ENCODE results near the gene KRT6A. TPM values are rescaled to one million over a fixed set of nuclear protein-coding genes. Genes with fewer than 3 reads are reported as not detected.
"Not testable (repeated sequence)": the region's sequence is repeated elsewhere in the genome, so short reads cannot be mapped to it uniquely, and the experiment has no call there.

Gene KRT6A
- total and polyA plus RNA-seq, 5 donors from 2014 or later, result not detected

DNA sequence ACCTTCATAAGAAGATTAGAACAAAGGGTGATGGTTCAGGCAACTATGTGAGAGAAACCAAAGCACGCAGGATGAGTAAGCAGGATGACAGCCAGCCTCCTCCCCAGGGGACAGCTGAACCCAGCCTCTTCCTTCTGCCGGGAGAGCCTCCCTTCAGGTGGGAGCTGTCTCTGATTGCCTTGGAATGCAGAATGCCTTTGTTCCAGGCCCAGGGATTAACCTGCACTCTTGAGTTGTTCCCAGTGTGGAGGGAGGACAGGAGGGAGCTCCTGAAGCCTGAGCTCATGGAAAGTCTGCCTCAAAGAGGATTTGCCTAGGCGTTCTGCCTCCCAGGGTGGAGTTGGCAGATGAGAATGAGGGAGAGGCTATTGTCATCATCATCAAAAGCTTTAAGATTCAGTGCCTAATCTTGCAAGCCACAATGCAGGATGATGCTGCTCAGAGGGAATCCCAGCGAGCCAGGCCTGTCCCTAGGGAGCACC is 3.6 kb upstream of the KRT6A start:
- H3K9me3 Mint-ChIP-seq, result peaks cover 0 to 3% (median 0%) of the 10 kb centered on the region in 7 donors
- Histone ChIP-seq H3K27me3 (ENCODE audit: control insufficient read depth, insufficient read depth, low read length) (peaks cover 10% of the 10 kb centered on the region), H3K4me1 (ENCODE audit: control insufficient read depth, insufficient read depth, low read length, poor library complexity, severe bottlenecking) (no peaks in the 10 kb centered on the region), H3K9me3 (ENCODE audit: control insufficient read depth in 2 of 2, low read length in 2 of 2) (no peaks in the 10 kb centered on the region), H3K27ac (ENCODE audit: insufficient read depth, low read length, poor library complexity, severe bottlenecking) (no peak overlapping the region), H3K4me3 (ENCODE audit: low read depth, low read length) (no peak overlapping the region), H3K36me3 (ENCODE audit: control insufficient read depth, insufficient read depth, low read length) (no peaks in the 10 kb centered on the region)
- no peak overlapping the region for H3K4me3 Mint-ChIP-seq
- no peak overlapping the region for H3K27ac Mint-ChIP-seq
- H3K27me3 Mint-ChIP-seq, result peaks cover 32% of the 10 kb centered on the region
- DNase-seq, result no peak
- no peaks in the 10 kb centered on the region for H3K36me3 Mint-ChIP-seq
- ATAC-seq (ENCODE audit: low read depth in 2 of 2), result no peak
- no peaks in the 10 kb centered on the region for H3K4me1 Mint-ChIP-seq

GRCh38 chr12:52496054-52496453 is 3.0 kb upstream of the KRT6A start:
- H3K9me3 ChIP-seq (ENCODE audit: control insufficient read depth in 2 of 2, low read length in 2 of 2), result no peaks in the 10 kb centered on the region
- Mint-ChIP-seq H3K9me3 (peaks cover 0 to 3% (median 0%) of the 10 kb centered on the region in 7 donors), H3K4me3 (no peak overlapping the region), H3K27me3 (peaks cover 28% of the 10 kb centered on the region), H3K27ac (no peak overlapping the region), H3K4me1 (no peaks in the 10 kb centered on the region), H3K36me3 (no peaks in the 10 kb centered on the region)
- no peaks in the 10 kb centered on the region for H3K36me3 ChIP-seq (ENCODE audit: control insufficient read depth, insufficient read depth, low read length)
- ATAC-seq (ENCODE audit: low read depth in 2 of 2) (no peak), DNase-seq (no peak)
- H3K4me1 ChIP-seq (ENCODE audit: control insufficient read depth, insufficient read depth, low read length, poor library complexity, severe bottlenecking), result no peaks in the 10 kb centered on the region
- no peak overlapping the region for H3K27ac ChIP-seq (ENCODE audit: insufficient read depth, low read length, poor library complexity, severe bottlenecking)
- H3K4me3 ChIP-seq (ENCODE audit: low read depth, low read length), result no peak overlapping the region
- H3K27me3 ChIP-seq (ENCODE audit: control insufficient read depth, insufficient read depth, low read length), result peaks cover 10% of the 10 kb centered on the region

- no peaks in the 10 kb centered on the region for H3K36me3 Mint-ChIP-seq
- Histone ChIP-seq H3K36me3 (ENCODE audit: control insufficient read depth, insufficient read depth, low read length) (no peaks in the 10 kb centered on the region), H3K27me3 (ENCODE audit: control insufficient read depth, insufficient read depth, low read length) (peaks cover 10% of the 10 kb centered on the region), H3K9me3 (ENCODE audit: control insufficient read depth in 2 of 2, low read length in 2 of 2) (no peaks in the 10 kb centered on the region), H3K27ac (ENCODE audit: insufficient read depth, low read length, poor library complexity, severe bottlenecking) (no peak overlapping the region), H3K4me3 (ENCODE audit: low read depth, low read length) (no peak overlapping the region), H3K4me1 (ENCODE audit: control insufficient read depth, insufficient read depth, low read length, poor library complexity, severe bottlenecking) (no peaks in the 10 kb centered on the region)
- peaks cover 25% of the 10 kb centered on the region for H3K27me3 Mint-ChIP-seq
- no peaks in the 10 kb centered on the region for H3K4me1 Mint-ChIP-seq
- DNase-seq (no peak), ATAC-seq (ENCODE audit: low read depth in 2 of 2) (no peak)
- no peak overlapping the region for H3K27ac Mint-ChIP-seq
- no peaks in the 10 kb centered on the region for H3K9me3 Mint-ChIP-seq
- H3K4me3 Mint-ChIP-seq, result no peak overlapping the region
Measured at GRCh38 chr12:52495389-52495788, 2.3 kb upstream of the KRT6A start.

DNA sequence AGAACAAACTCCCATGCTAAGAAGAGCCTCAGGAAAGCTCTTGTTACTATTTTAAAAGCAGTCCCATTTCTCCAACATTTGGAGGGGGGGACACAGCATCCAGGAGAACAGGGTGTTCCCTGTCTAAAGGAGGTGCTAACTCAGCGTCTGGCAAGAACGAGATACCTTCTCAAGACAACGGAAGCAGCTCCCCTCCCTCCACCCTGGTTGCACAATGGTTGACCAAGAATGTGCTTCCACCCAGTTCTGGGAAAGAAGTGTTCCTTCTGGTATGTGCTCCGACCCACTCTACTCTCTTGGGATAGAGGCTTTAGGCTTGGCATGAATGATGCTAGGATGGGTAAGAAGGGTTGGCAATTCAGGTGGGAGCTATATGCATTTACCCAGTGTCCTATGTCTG is 1.5 kb upstream of the KRT6A start:
- peaks cover 8% of the 10 kb centered on the region for H3K27me3 ChIP-seq (ENCODE audit: control insufficient read depth, insufficient read depth, low read length)
- Mint-ChIP-seq H3K27ac (no peak overlapping the region), H3K4me1 (no peaks in the 10 kb centered on the region), H3K9me3 (no peaks in the 10 kb centered on the region), H3K4me3 (no peak overlapping the region), H3K36me3 (no peaks in the 10 kb centered on the region), H3K27me3 (peaks cover 27% of the 10 kb centered on the region)
- no peaks in the 10 kb centered on the region for H3K36me3 ChIP-seq (ENCODE audit: control insufficient read depth, insufficient read depth, low read length)
- DNase-seq (no peak), ATAC-seq (ENCODE audit: low read depth in 2 of 2) (no peak)
- H3K4me1 ChIP-seq (ENCODE audit: control insufficient read depth, insufficient read depth, low read length, poor library complexity, severe bottlenecking), result no peaks in the 10 kb centered on the region
- H3K4me3 ChIP-seq (ENCODE audit: low read depth, low read length), result no peak overlapping the region
- H3K9me3 ChIP-seq (ENCODE audit: control insufficient read depth in 2 of 2, low read length in 2 of 2), result no peaks in the 10 kb centered on the region
- no peak overlapping the region for H3K27ac ChIP-seq (ENCODE audit: insufficient read depth, low read length, poor library complexity, severe bottlenecking)

DNA sequence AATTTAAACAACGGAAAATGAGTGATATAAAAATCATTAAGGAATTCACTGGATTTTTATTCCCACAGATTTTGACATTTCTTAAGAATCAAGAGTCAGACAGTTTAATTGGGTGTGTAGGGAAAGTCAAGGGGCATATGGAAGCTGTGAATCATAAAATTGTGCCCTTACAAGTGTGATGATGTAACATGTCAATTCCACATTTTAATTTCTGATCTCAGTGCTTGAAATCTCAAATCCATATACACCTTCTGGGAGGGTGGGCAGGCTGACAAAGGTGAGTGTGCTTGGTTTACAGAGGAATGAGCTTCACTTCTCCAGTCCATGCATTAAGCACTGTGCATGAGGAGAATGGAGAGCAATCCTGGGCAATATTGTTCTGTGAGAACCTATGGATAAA is 1.0 kb upstream of the KRT6A start:
- H3K27me3 Mint-ChIP-seq, result peaks cover 27% of the 10 kb centered on the region
- no peak overlapping the region for H3K27ac ChIP-seq (ENCODE audit: insufficient read depth, low read length, poor library complexity, severe bottlenecking)
- H3K9me3 Mint-ChIP-seq, result no peaks in the 10 kb centered on the region
- H3K4me1 ChIP-seq (ENCODE audit: control insufficient read depth, insufficient read depth, low read length, poor library complexity, severe bottlenecking), result no peaks in the 10 kb centered on the region
- ATAC-seq (ENCODE audit: low read depth in 2 of 2) (no peak), DNase-seq (no peak)
- H3K36me3 ChIP-seq (ENCODE audit: control insufficient read depth, insufficient read depth, low read length), result no peaks in the 10 kb centered on the region
- no peaks in the 10 kb centered on the region for H3K4me1 Mint-ChIP-seq
- no peaks in the 10 kb centered on the region for H3K36me3 Mint-ChIP-seq
- H3K4me3 ChIP-seq (ENCODE audit: low read depth, low read length), result no peak overlapping the region
- no peak overlapping the region for H3K27ac Mint-ChIP-seq
- no peaks in the 10 kb centered on the region for H3K9me3 ChIP-seq (ENCODE audit: control insufficient read depth in 2 of 2, low read length in 2 of 2)
- H3K4me3 Mint-ChIP-seq, result no peak overlapping the region
- H3K27me3 ChIP-seq (ENCODE audit: control insufficient read depth, insufficient read depth, low read length), result peaks cover 8% of the 10 kb centered on the region

GRCh38 chr12:52492405-52492804 is 652 bp downstream of the KRT6A start:
- H3K27ac Mint-ChIP-seq; H3K9me3 ChIP-seq (ENCODE audit: control insufficient read depth in 2 of 2, low read length in 2 of 2); DNase-seq; H3K4me3 ChIP-seq (ENCODE audit: low read depth, low read length); H3K4me1 ChIP-seq (ENCODE audit: control insufficient read depth, insufficient read depth, low read length, poor library complexity, severe bottlenecking); H3K36me3 Mint-ChIP-seq; H3K9me3 Mint-ChIP-seq; ATAC-seq (ENCODE audit: low read depth in 2 of 2); H3K27me3 ChIP-seq (ENCODE audit: control insufficient read depth, insufficient read depth, low read length); H3K4me3 Mint-ChIP-seq; H3K36me3 ChIP-seq (ENCODE audit: control insufficient read depth, insufficient read depth, low read length); H3K27ac ChIP-seq (ENCODE audit: insufficient read depth, low read length, poor library complexity, severe bottlenecking); H3K4me1 Mint-ChIP-seq: not testable (repeated sequence)
- H3K27me3 Mint-ChIP-seq, result peaks cover 23% of the 10 kb centered on the region

DNA sequence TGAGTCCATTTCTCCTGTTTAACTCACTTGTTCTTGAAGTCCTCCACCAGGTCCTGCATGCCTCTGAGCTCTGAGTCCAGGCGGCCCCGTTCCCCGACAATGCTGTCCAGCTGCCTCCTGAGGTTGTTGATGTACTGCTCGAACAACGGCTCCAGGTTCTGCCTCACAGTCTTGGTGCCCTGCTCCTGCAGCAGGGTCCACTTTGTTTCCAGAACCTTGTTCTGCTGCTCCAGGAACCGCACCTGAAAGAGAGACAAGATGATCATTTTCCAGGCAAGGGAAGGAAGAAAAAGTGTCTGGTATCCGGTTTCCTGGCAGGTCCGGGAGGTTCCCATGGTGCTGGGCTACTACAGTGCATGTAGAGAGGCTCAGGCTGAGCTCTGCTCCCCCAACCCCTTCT is 1.6 kb downstream of the KRT6A start:
- peaks cover 15% of the 10 kb centered on the region for H3K27me3 Mint-ChIP-seq
- not testable (repeated sequence) for H3K27ac Mint-ChIP-seq

GRCh38 chr12:52488736-52489135 is 4.3 kb downstream of the KRT6A start:
- Histone ChIP-seq H3K4me3 (ENCODE audit: low read depth, low read length) (no peak overlapping the region), H3K27me3 (ENCODE audit: control insufficient read depth, insufficient read depth, low read length) (peaks cover 2% of the 10 kb centered on the region), H3K36me3 (ENCODE audit: control insufficient read depth, insufficient read depth, low read length) (no peaks in the 10 kb centered on the region), H3K4me1 (ENCODE audit: control insufficient read depth, insufficient read depth, low read length, poor library complexity, severe bottlenecking) (no peaks in the 10 kb centered on the region), H3K27ac (ENCODE audit: insufficient read depth, low read length, poor library complexity, severe bottlenecking) (no peak overlapping the region), H3K9me3 (ENCODE audit: control insufficient read depth in 2 of 2, low read length in 2 of 2) (peaks cover 4 to 7% of the 10 kb centered on the region in 2 experiments)
- Mint-ChIP-seq H3K4me1 (no peaks in the 10 kb centered on the region), H3K36me3 (no peaks in the 10 kb centered on the region), H3K4me3 (no peak overlapping the region), H3K27me3 (peaks cover 14% of the 10 kb centered on the region), H3K9me3 (peaks cover 0 to 13% (median 5%) of the 10 kb centered on the region in 7 donors), H3K27ac (no peak overlapping the region)
- no peak for ATAC-seq (ENCODE audit: low read depth in 2 of 2)
- DNase-seq, result no peak

More for the DNA sequence above, 1.6 kb downstream of the KRT6A start:
- not testable (repeated sequence) for H3K4me3 ChIP-seq (ENCODE audit: low read depth, low read length); H3K27ac ChIP-seq (ENCODE audit: insufficient read depth, low read length, poor library complexity, severe bottlenecking); H3K4me3 Mint-ChIP-seq; DNase-seq; ATAC-seq (ENCODE audit: low read depth in 2 of 2); H3K36me3 Mint-ChIP-seq; H3K36me3 ChIP-seq (ENCODE audit: control insufficient read depth, insufficient read depth, low read length); H3K4me1 Mint-ChIP-seq; H3K9me3 Mint-ChIP-seq; H3K4me1 ChIP-seq (ENCODE audit: control insufficient read depth, insufficient read depth, low read length, poor library complexity, severe bottlenecking); H3K27me3 ChIP-seq (ENCODE audit: control insufficient read depth, insufficient read depth, low read length); H3K9me3 ChIP-seq (ENCODE audit: control insufficient read depth in 2 of 2, low read length in 2 of 2)

Measured in CD4-positive, CD25-positive, alpha-beta regulatory T cell (primary cell).